Subcutaneous adipose tissue (tissue), 4 donors: ENCODE data around the gene ALDH1A3. TPM values are rescaled to one million over a fixed set of nuclear protein-coding genes. Genes with fewer than 3 reads are reported as not detected.

Source experiments
- CTCF ChIP-seq: fragments of 450-650 bp; IDR thresholded peaks from one replicate; pipeline ENCODE4 v1.5.1; 2016; ENCODE audit warnings: low read depth, mild to moderate bottlenecking, control low read depth, antibody characterized with exemption, moderate library complexity
- total RNA-seq, 4 donors: library from RNA; depleted of rRNA; stranded (reverse); fragments of >200 nt; gene quantifications; one replicate each; pipeline ENCODE4 v1.1.0, GENCODE V29; 2016

Gene ALDH1A3
- total RNA-seq, 4 donors from 2014 or later, result 9.6 to 54.3 (median 36.6) TPM

- no peak for TF ChIP-seq CTCF
Measured at GRCh38 chr15:100862162-100862561, 17.5 kb upstream of the ALDH1A3 start.

- no peak for TF ChIP-seq CTCF
Measured at GRCh38 chr15:100863075-100863795, 16.4 kb upstream of the ALDH1A3 start.

GRCh38 chr15:100863796-100864267 lies 15.8 kb upstream of the ALDH1A3 start:
- no peak for TF ChIP-seq CTCF

- no peak for TF ChIP-seq CTCF
Measured at GRCh38 chr15:100866386-100867330, 13.0 kb upstream of the ALDH1A3 start.

- no peak for TF ChIP-seq CTCF
Measured at GRCh38 chr15:100867433-100867832, 12.2 kb upstream of the ALDH1A3 start.

GRCh38 chr15:100869151-100869999 lies 10.3 kb upstream of the ALDH1A3 start:
- no peak for TF ChIP-seq CTCF
